Measurements from ENCODE around the gene SYTL3. TPM values are rescaled to one million over a fixed set of nuclear protein-coding genes. Genes with fewer than 3 reads are reported as not detected.

The SYTL3 gene
- total RNA-seq, 1 experiment from 2014 or later: 16.4 TPM

- Histone ChIP-seq H3K27me3 (no peaks in the 10 kb centered on the region), H3K4me1 (peaks cover 16% of the 10 kb centered on the region), H3K4me3 (no peak overlapping the region), H3K27ac (no peak overlapping the region), H3K36me3 (no peaks in the 10 kb centered on the region), H3K9me3 (replicated peaks) (no peaks in the 10 kb centered on the region)
- no peak for DNase-seq
Observed at GRCh38 chr6:158753811-158754210, 104.0 kb downstream of the SYTL3 start.

- Histone ChIP-seq H3K4me3 (no peak overlapping the region), H3K27me3 (no peaks in the 10 kb centered on the region), H3K4me1 (peaks cover 17% of the 10 kb centered on the region), H3K9me3 (replicated peaks) (no peaks in the 10 kb centered on the region), H3K36me3 (no peaks in the 10 kb centered on the region), H3K27ac (no peak overlapping the region)
- peak in 1 of 2 experiments; percentile 38 for DNase-seq
Observed at GRCh38 chr6:158754738-158755137, 104.9 kb downstream of the SYTL3 start.

- H3K36me3 ChIP-seq: no peaks in the 10 kb centered on the region
- H3K4me3 ChIP-seq: no peak overlapping the region
- DNase-seq: no peak
- H3K27me3 ChIP-seq: no peaks in the 10 kb centered on the region
- no peak overlapping the region for H3K27ac ChIP-seq
- peaks cover 17% of the 10 kb centered on the region for H3K4me1 ChIP-seq
- no peaks in the 10 kb centered on the region for H3K9me3 ChIP-seq (replicated peaks)
Observed at GRCh38 chr6:158755636-158756035, 105.8 kb downstream of the SYTL3 start.

- H3K4me3 ChIP-seq: no peak overlapping the region
- DNase-seq: no peak
- no peaks in the 10 kb centered on the region for H3K27me3 ChIP-seq
- H3K9me3 ChIP-seq (replicated peaks): no peaks in the 10 kb centered on the region
- H3K4me1 ChIP-seq: peaks cover 17% of the 10 kb centered on the region
- no peak overlapping the region for H3K27ac ChIP-seq
- H3K36me3 ChIP-seq: no peaks in the 10 kb centered on the region
Observed at GRCh38 chr6:158756126-158756525, 106.3 kb downstream of the SYTL3 start.

GRCh38 chr6:158756977-158757752, 107.3 kb downstream of the SYTL3 start:
- H3K4me1 ChIP-seq: peaks cover 17% of the 10 kb centered on the region
- no peak overlapping the region for H3K4me3 ChIP-seq
- H3K27me3 ChIP-seq: no peaks in the 10 kb centered on the region
- no peaks in the 10 kb centered on the region for H3K9me3 ChIP-seq (replicated peaks)
- H3K27ac ChIP-seq: no peak overlapping the region
- H3K36me3 ChIP-seq: no peaks in the 10 kb centered on the region
- DNase-seq: no peak

- no peaks in the 10 kb centered on the region for H3K27me3 ChIP-seq
Observed at GRCh38 chr6:158757753-158758090, 107.9 kb downstream of the SYTL3 start.

GRCh38 chr6:158758451-158758860, 108.6 kb downstream of the SYTL3 start:
- no peaks in the 10 kb centered on the region for H3K9me3 ChIP-seq (replicated peaks)
- H3K4me1 ChIP-seq: peaks cover 17% of the 10 kb centered on the region
- H3K27me3 ChIP-seq: no peaks in the 10 kb centered on the region
- DNase-seq: peak; percentile 90 to 94
- no peaks in the 10 kb centered on the region; the same call in 1 of the 2 replicates for H3K36me3 ChIP-seq
- H3K27ac ChIP-seq: no peak overlapping the region; the same call in 1 of the 2 replicates
- H3K4me3 ChIP-seq: no peak overlapping the region

More at GRCh38 chr6:158757753-158758090, 107.9 kb downstream of the SYTL3 start:
- no peaks in the 10 kb centered on the region for H3K9me3 ChIP-seq (replicated peaks)
- H3K36me3 ChIP-seq: no peaks in the 10 kb centered on the region
- peaks cover 17% of the 10 kb centered on the region for H3K4me1 ChIP-seq
- DNase-seq: no peak
- peak overlapping the region; percentile 21; the same call in 1 of the 2 replicates for H3K27ac ChIP-seq
- H3K4me3 ChIP-seq: no peak overlapping the region

GRCh38 chr6:158758941-158759479, 109.2 kb downstream of the SYTL3 start:
- no peak overlapping the region for H3K4me3 ChIP-seq
- peaks cover 17% of the 10 kb centered on the region for H3K4me1 ChIP-seq
- peaks cover 4% of the 10 kb centered on the region; the same call in 1 of the 2 replicates for H3K36me3 ChIP-seq
- H3K27ac ChIP-seq: no peak overlapping the region
- no peak for DNase-seq
- no peaks in the 10 kb centered on the region for H3K27me3 ChIP-seq
- H3K9me3 ChIP-seq (replicated peaks): no peaks in the 10 kb centered on the region

GRCh38 chr6:158759966-158760617, 110.2 kb downstream of the SYTL3 start:
- Histone ChIP-seq H3K4me3 (no peak overlapping the region), H3K36me3 (peaks cover 11% of the 10 kb centered on the region; the same call in 1 of the 2 replicates), H3K9me3 (replicated peaks) (no peaks in the 10 kb centered on the region), H3K27me3 (no peaks in the 10 kb centered on the region), H3K27ac (no peak overlapping the region), H3K4me1 (peaks cover 17% of the 10 kb centered on the region)
- DNase-seq: no peak

GRCh38 chr6:158760618-158761250, 110.9 kb downstream of the SYTL3 start:
- Histone ChIP-seq H3K27me3 (no peaks in the 10 kb centered on the region), H3K4me3 (no peak overlapping the region), H3K27ac (no peak overlapping the region), H3K9me3 (replicated peaks) (no peaks in the 10 kb centered on the region), H3K36me3 (peaks cover 13% of the 10 kb centered on the region), H3K4me1 (peaks cover 17% of the 10 kb centered on the region)
- DNase-seq: no peak

- Histone ChIP-seq H3K27ac (no peak overlapping the region), H3K4me3 (no peak overlapping the region)
- DNase-seq: no peak
Observed at GRCh38 chr6:158761746-158762145, 111.9 kb downstream of the SYTL3 start.

GRCh38 chr6:158762787-158763433, 113.1 kb downstream of the SYTL3 start:
- no peaks in the 10 kb centered on the region for H3K9me3 ChIP-seq (replicated peaks)
- no peak for DNase-seq
- H3K27ac ChIP-seq: no peak overlapping the region
- no peak overlapping the region for H3K4me3 ChIP-seq
- peaks cover 25% of the 10 kb centered on the region for H3K36me3 ChIP-seq
- H3K4me1 ChIP-seq: peaks cover 8% of the 10 kb centered on the region
- no peaks in the 10 kb centered on the region for H3K27me3 ChIP-seq

More at GRCh38 chr6:158761746-158762145, 111.9 kb downstream of the SYTL3 start:
- Histone ChIP-seq H3K9me3 (replicated peaks) (no peaks in the 10 kb centered on the region), H3K36me3 (peaks cover 21% of the 10 kb centered on the region), H3K27me3 (no peaks in the 10 kb centered on the region), H3K4me1 (peaks cover 17% of the 10 kb centered on the region)

GRCh38 chr6:158763434-158764182, 113.8 kb downstream of the SYTL3 start:
- Histone ChIP-seq H3K27ac (no peak overlapping the region), H3K36me3 (peaks cover 32% of the 10 kb centered on the region), H3K27me3 (no peaks in the 10 kb centered on the region), H3K4me1 (peaks cover 3% of the 10 kb centered on the region), H3K4me3 (no peak overlapping the region), H3K9me3 (replicated peaks) (no peaks in the 10 kb centered on the region)
- no peak for DNase-seq

Measured in SJCRH30 (cell line).